GM12892 (cell line): ENCODE data around the gene SBF1.

Experiments
- POLR2A ChIP-seq: IDR thresholded peaks from 2 replicates; pipeline ENCODE4 v1.6.1; 2011; ENCODE audit warnings: low read depth, low read length, control low read depth
- POLR2AphosphoS5 ChIP-seq: IDR thresholded peaks from 2 replicates; pipeline ENCODE4 v1.6.1; 2011; ENCODE audit warnings: low read depth, low read length, control low read depth

DNA sequence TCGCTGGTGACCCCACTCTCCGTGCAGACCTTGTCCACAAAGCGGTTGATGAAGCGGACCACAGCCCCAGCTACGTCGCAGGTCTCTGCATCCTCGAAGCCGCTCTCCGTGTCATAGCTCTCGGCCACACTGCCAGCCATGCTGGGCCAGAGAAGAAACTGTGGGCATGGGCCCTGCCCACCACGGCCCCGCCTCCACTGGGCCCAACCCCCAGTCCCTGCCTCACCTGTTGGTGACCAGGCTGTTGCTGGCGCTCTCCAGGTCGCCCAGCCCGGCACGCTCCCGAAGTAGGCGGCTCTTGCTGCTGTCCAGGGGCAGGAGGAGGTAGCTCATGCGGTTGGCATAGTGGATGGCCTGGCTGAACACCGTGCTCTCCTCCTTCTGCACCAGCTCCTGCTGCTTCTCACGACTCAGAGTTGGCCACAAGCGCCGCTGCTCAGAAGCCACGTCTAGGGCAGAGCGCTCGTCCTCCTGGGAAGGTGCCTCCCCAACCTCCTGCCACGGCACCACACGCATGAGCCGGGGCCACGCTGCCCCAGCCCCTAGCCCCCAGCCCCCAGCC is 12.8 kb downstream of the SBF1 start:
- TF ChIP-seq POLR2AphosphoS5 (no peak), POLR2A (no peak)
